ENCODE results near the gene CSF2. TPM values are rescaled to one million over a fixed set of nuclear protein-coding genes. Genes with fewer than 3 reads are reported as not detected.

CSF2 gene
- total RNA-seq, 2 experiments from 2014 or later = not detected

GRCh38 chr5:132033122-132033521, 40.5 kb upstream of the CSF2 start:
- peaks cover 6% of the 10 kb centered on the region for H3K9me3 Mint-ChIP-seq
- ChIA-PET POLR2A (no interaction called here), CTCF (no interaction called here)
- no peak overlapping the region for H3K27ac ChIP-seq (ENCODE audit: low read depth in 1 of 2, low read length in 2 of 2)
- H3K4me1 Mint-ChIP-seq (ENCODE audit: low read depth) = no peaks in the 10 kb centered on the region
- no peaks in the 10 kb centered on the region for H3K36me3 ChIP-seq (ENCODE audit: insufficient read depth, low read length)
- TF ChIP-seq CTCF (IDR thresholded peaks at IDR 0.05) = no peak
- H3K4me1 ChIP-seq (ENCODE audit: insufficient read depth, low read length) = peaks cover 3% of the 10 kb centered on the region
- H3K4me3 ChIP-seq (ENCODE audit: low read length) = no peak overlapping the region
- H3K4me3 Mint-ChIP-seq = no peak overlapping the region
- no peaks in the 10 kb centered on the region for H3K9me3 ChIP-seq (ENCODE audit: control insufficient read depth in 1 of 2, insufficient read depth in 1 of 2, low read length in 2 of 2)
- H3K27me3 ChIP-seq (ENCODE audit: control insufficient read depth in 1 of 2, insufficient read depth in 2 of 2, low read length in 2 of 2) = no peaks in the 10 kb centered on the region
- no peak overlapping the region for H3K27ac Mint-ChIP-seq
- intact Hi-C loops (cut with DNase I, micrococcal nuclease) = no loop called here
- no peak for ATAC-seq (ENCODE audit: poor library complexity)
- H3K36me3 Mint-ChIP-seq (ENCODE audit: low read depth) = no peaks in the 10 kb centered on the region
- DNase-seq = no peak
- H3K27me3 Mint-ChIP-seq = no peaks in the 10 kb centered on the region

GRCh38 chr5:132037353-132037752, 36.2 kb upstream of the CSF2 start:
- Mint-ChIP-seq H3K36me3 (ENCODE audit: low read depth) (no peaks in the 10 kb centered on the region), H3K9me3 (peaks cover 6% of the 10 kb centered on the region), H3K4me3 (no peak overlapping the region), H3K27ac (no peak overlapping the region), H3K27me3 (peaks cover 10% of the 10 kb centered on the region), H3K4me1 (ENCODE audit: low read depth) (no peaks in the 10 kb centered on the region)
- TF ChIP-seq CTCF (IDR thresholded peaks at IDR 0.05) = no peak
- intact Hi-C loops (cut with DNase I, micrococcal nuclease) = no loop called here
- DNase-seq (no peak), ATAC-seq (ENCODE audit: poor library complexity) (no peak)
- no peaks in the 10 kb centered on the region for H3K4me1 ChIP-seq (ENCODE audit: insufficient read depth, low read length)
- H3K4me3 ChIP-seq (ENCODE audit: low read length) = no peak overlapping the region
- H3K36me3 ChIP-seq (ENCODE audit: insufficient read depth, low read length) = no peaks in the 10 kb centered on the region
- peaks cover 0 to 1% of the 10 kb centered on the region in 2 experiments for H3K27me3 ChIP-seq (ENCODE audit: control insufficient read depth in 1 of 2, insufficient read depth in 2 of 2, low read length in 2 of 2)
- ChIA-PET CTCF (no interaction called here), POLR2A (no interaction called here)
- H3K9me3 ChIP-seq (ENCODE audit: control insufficient read depth in 1 of 2, insufficient read depth in 1 of 2, low read length in 2 of 2) = no peaks in the 10 kb centered on the region
- H3K27ac ChIP-seq (ENCODE audit: low read depth in 1 of 2, low read length in 2 of 2) = no peak overlapping the region

- Mint-ChIP-seq H3K4me3 (no peak overlapping the region), H3K36me3 (ENCODE audit: low read depth) (no peaks in the 10 kb centered on the region), H3K4me1 (ENCODE audit: low read depth) (no peaks in the 10 kb centered on the region), H3K27me3 (peaks cover 11% of the 10 kb centered on the region), H3K9me3 (no peaks in the 10 kb centered on the region), H3K27ac (no peak overlapping the region)
- Histone ChIP-seq H3K27ac (ENCODE audit: low read depth in 1 of 2, low read length in 2 of 2) (no peak overlapping the region), H3K4me3 (ENCODE audit: low read length) (no peak overlapping the region), H3K4me1 (ENCODE audit: insufficient read depth, low read length) (no peaks in the 10 kb centered on the region), H3K36me3 (ENCODE audit: insufficient read depth, low read length) (no peaks in the 10 kb centered on the region), H3K27me3 (ENCODE audit: control insufficient read depth in 1 of 2, insufficient read depth in 2 of 2, low read length in 2 of 2) (peaks cover 5 to 8% of the 10 kb centered on the region in 2 experiments), H3K9me3 (ENCODE audit: control insufficient read depth in 1 of 2, insufficient read depth in 1 of 2, low read length in 2 of 2) (no peaks in the 10 kb centered on the region)
- ChIA-PET POLR2A (no interaction called here), CTCF (no interaction called here)
- no peak for TF ChIP-seq CTCF (IDR thresholded peaks at IDR 0.05)
- peak in 1 of 14 experiments; percentile 36 for DNase-seq
- no peak for ATAC-seq (ENCODE audit: poor library complexity)
- intact Hi-C loops (cut with DNase I, micrococcal nuclease) = no loop called here
These were observed 29.4 kb upstream of the CSF2 start for GRCh38 chr5:132044207-132044606.

Data from CD4-positive, alpha-beta T cell (primary cell).